Fibroblast of the aortic adventitia (primary cell): ENCODE data around the gene ZNF285. TPM values are rescaled to one million over a fixed set of nuclear protein-coding genes. Genes with fewer than 3 reads are reported as not detected.
"Not testable (repeated sequence)": the region's sequence is repeated elsewhere in the genome, so short reads cannot be mapped to it uniquely, and the experiment has no call there.

Experiments
- DNase-seq: peaks from one replicate; pipeline ENCODE4 v3.0.0-alpha.2; 2010; ENCODE audit warnings: low read depth
- H3K4me3 ChIP-seq: 2 replicates; pipeline ENCODE4 v1.5.1; 2011; ENCODE audit warnings: low read depth, mild to moderate bottlenecking, control low read depth, low read length, moderate library complexity
- CTCF ChIP-seq: IDR thresholded peaks from 2 replicates; pipeline ENCODE4 v1.5.1; 2011; ENCODE audit warnings: mild to moderate bottlenecking, low read length, control low read depth, inconsistent platforms; ENCODE audit not compliant: insufficient read depth
- total RNA-seq: library from RNA; depleted of rRNA; stranded (reverse); fragments of >200 nt; gene quantifications from 2 replicates; pipeline ENCODE4 v1.2.3, GENCODE V29; 2012; ENCODE audit warnings: low replicate concordance

The ZNF285 gene
- 1.6 and 4.1 TPM in 2 replicates for total RNA-seq

- H3K4me3 ChIP-seq, result peak within 1 kb of the TSS; percentile 83
- no peak for TF ChIP-seq CTCF
- DNase-seq, result peak; percentile 97
Measured at GRCh38 chr19:44401139-44402115, at the start of gene ZNF285. ZNF285 (minus strand) TSS chr19:44401608; CDS start chr19:44397213, 4,395 bp downstream.

- peak; percentile 93 for DNase-seq
- no peak for TF ChIP-seq CTCF
- peak within 1 kb of the TSS; percentile 92 for H3K4me3 ChIP-seq
Measured at GRCh38 chr19:44447916-44448674, 46.7 kb upstream of the ZNF285 start, which contains the start of gene ZNF229. ZNF229 (minus strand) TSS chr19:44448472; CDS start chr19:44442847, 5,625 bp downstream.

- no peak for DNase-seq
Measured at GRCh38 chr19:44438441-44438840, 37.0 kb upstream of the ZNF285 start.

GRCh38 chr19:44435441-44435840, 34.0 kb upstream of the ZNF285 start:
- no peak for TF ChIP-seq CTCF
- no peak for DNase-seq
- H3K4me3 ChIP-seq, result no peak overlapping the region

More at GRCh38 chr19:44438441-44438840, 37.0 kb upstream of the ZNF285 start:
- no peak for TF ChIP-seq CTCF
- no peak overlapping the region for H3K4me3 ChIP-seq

- TF ChIP-seq CTCF, result no peak
- H3K4me3 ChIP-seq, result no peak overlapping the region
- no peak for DNase-seq
Measured at GRCh38 chr19:44430956-44431355, 29.5 kb upstream of the ZNF285 start.

- not testable (repeated sequence) for DNase-seq, H3K4me3 ChIP-seq
Measured at GRCh38 chr19:44415553-44415952, 14.1 kb upstream of the ZNF285 start.

- not testable (repeated sequence) for H3K4me3 ChIP-seq, DNase-seq
Measured at GRCh38 chr19:44389268-44389667, 12.1 kb downstream of the ZNF285 start.
